GM23338 (cell line): ENCODE measurements around the gene PPP1R10. TPM values are rescaled to one million over a fixed set of nuclear protein-coding genes. Genes with fewer than 3 reads are reported as not detected.

Experiments used
- ATAC-seq: fragments of 200-7000 bp; cut with Tn5 transposase; 3 replicates; pipeline ENCODE4 v1.9.1; 2020
- DNase-seq: peaks from one replicate; pipeline ENCODE4 v3.0.0-alpha.2; 2015; ENCODE audit warnings: low spot score
- H2AFZ ChIP-seq: fragments of 200-600 bp; sonication (generic); 2 replicates; pipeline ENCODE4 v1.8.0; 2016; ENCODE audit warnings: antibody characterized with exemption, mild to moderate bottlenecking, moderate library complexity
- H3F3A ChIP-seq: fragments of 200-600 bp; sonication (generic); replicated peaks from 2 replicates; pipeline ENCODE4 v1.8.0; 2017; ENCODE audit warnings: antibody characterized with exemption, mixed run types, low read depth
- H3K27ac ChIP-seq: fragments of 200-600 bp; sonication (generic); 2 replicates; pipeline ENCODE4 v1.6.1; 2016; ENCODE audit warnings: low read depth
- H3K27me3 ChIP-seq: fragments of 200-600 bp; sonication (generic); 2 replicates; pipeline ENCODE4 v1.8.0; 2016; ENCODE audit warnings: mild to moderate bottlenecking, mixed run types, moderate library complexity; ENCODE audit not compliant: insufficient read depth
- H3K36me3 ChIP-seq: fragments of 200-600 bp; sonication (generic); 2 replicates; pipeline ENCODE4 v1.8.0; 2016; ENCODE audit warnings: mild to moderate bottlenecking; ENCODE audit not compliant: insufficient read depth
- H3K4me1 ChIP-seq: fragments of 200-600 bp; sonication (generic); 2 replicates; pipeline ENCODE4 v1.8.0; 2016; ENCODE audit warnings: mild to moderate bottlenecking, moderate library complexity; ENCODE audit not compliant: insufficient read depth
- H3K4me2 ChIP-seq: fragments of 200-600 bp; sonication (generic); 2 replicates; pipeline ENCODE4 v1.7.1; 2017; ENCODE audit warnings: mixed run types
- H3K4me3 ChIP-seq: fragments of 200-600 bp; sonication (generic); 2 replicates; pipeline ENCODE4 v1.6.1; 2016; ENCODE audit warnings: mixed run types
- H3K79me2 ChIP-seq: fragments of 200-600 bp; sonication (generic); replicated peaks from 2 replicates; pipeline ENCODE4 v1.8.0; 2017; ENCODE audit warnings: mild to moderate bottlenecking; ENCODE audit not compliant: insufficient read depth
- H3K9me2 ChIP-seq: fragments of 200-600 bp; sonication (generic); 2 replicates; pipeline ENCODE4 v1.8.0; 2017; ENCODE audit not compliant: insufficient read depth
- H4K20me1 ChIP-seq: fragments of 200-600 bp; sonication (generic); replicated peaks from 2 replicates; pipeline ENCODE4 v1.8.0; 2017; ENCODE audit warnings: mild to moderate bottlenecking; ENCODE audit not compliant: insufficient read depth
- H3K27ac Mint-ChIP-seq: 2 replicates; pipeline ENCODE4 v1.8.0; 2020; ENCODE audit warnings: inconsistent platforms, mild to moderate bottlenecking, moderate library complexity, mixed read lengths
- H3K27me3 Mint-ChIP-seq: 3 replicates; pipeline ENCODE4 v1.8.0; 2022; ENCODE audit warnings: low read depth, mild to moderate bottlenecking, moderate library complexity, mixed read lengths, inconsistent platforms; ENCODE audit not compliant: insufficient read depth, poor library complexity
- H3K36me3 Mint-ChIP-seq: 3 replicates; pipeline ENCODE4 v1.8.0; 2021; ENCODE audit warnings: low read depth, mild to moderate bottlenecking, inconsistent platforms, moderate library complexity, mixed read lengths
- H3K4me1 Mint-ChIP-seq: 3 replicates; pipeline ENCODE4 v1.8.0; 2020; ENCODE audit warnings: mild to moderate bottlenecking, inconsistent platforms, mixed read lengths
- H3K4me3 Mint-ChIP-seq: 3 replicates; pipeline ENCODE4 v1.8.0; 2021; ENCODE audit warnings: moderate library complexity, mild to moderate bottlenecking, inconsistent platforms, mixed read lengths
- H3K9me3 Mint-ChIP-seq: 3 replicates; pipeline ENCODE4 v1.8.0; 2020; ENCODE audit warnings: moderate library complexity, mild to moderate bottlenecking, inconsistent platforms, mixed read lengths
- CREB1 ChIP-seq: fragments of 250-450 bp; sonication (Bioruptor Pico); IDR thresholded peaks from 2 replicates; pipeline ENCODE4 v1.5.0; 2020; ENCODE audit warnings: low read depth, mild to moderate bottlenecking, moderate library complexity
- EZH2 ChIP-seq: fragments of 200-600 bp; sonication (generic); IDR thresholded peaks from one replicate; pipeline ENCODE4 v1.8.0; 2017; ENCODE audit warnings: antibody characterized with exemption, mild to moderate bottlenecking, low read depth; ENCODE audit not compliant: unreplicated experiment
- EZH2phosphoT487 ChIP-seq: fragments of 200-600 bp; sonication (generic); IDR thresholded peaks from one replicate; pipeline ENCODE4 v1.8.1; 2018; ENCODE audit warnings: antibody characterized with exemption; ENCODE audit not compliant: unreplicated experiment
- JUNB ChIP-seq: IDR thresholded peaks from one replicate; pipeline ENCODE4 v1.6.1; 2016; ENCODE audit warnings: antibody characterized with exemption; ENCODE audit not compliant: unreplicated experiment
- NANOG ChIP-seq: IDR thresholded peaks from 2 replicates; pipeline ENCODE4 v1.6.1; 2016; ENCODE audit warnings: antibody characterized with exemption, borderline replicate concordance
- POLR2AphosphoS5 ChIP-seq: IDR thresholded peaks from 2 replicates; pipeline ENCODE4 v1.6.1; 2016; ENCODE audit warnings: antibody characterized with exemption, low read depth
- REST ChIP-seq: IDR thresholded peaks from one replicate; pipeline ENCODE4 v1.6.1; 2018; ENCODE audit warnings: antibody characterized with exemption; ENCODE audit not compliant: unreplicated experiment
- STAT1 ChIP-seq: IDR thresholded peaks from one replicate; pipeline ENCODE4 v1.6.1; 2016; ENCODE audit warnings: antibody characterized with exemption; ENCODE audit not compliant: unreplicated experiment
- ZNF114 ChIP-seq: fragments of 250-450 bp; sonication (Bioruptor Pico); IDR thresholded peaks from 2 replicates; pipeline ENCODE4 v1.5.0; 2020; ENCODE audit warnings: mild to moderate bottlenecking, moderate library complexity
- ZNF331 ChIP-seq: fragments of 250-450 bp; sonication (Bioruptor Pico); IDR thresholded peaks from 2 replicates; pipeline ENCODE4 v1.5.0; 2020; ENCODE audit warnings: low read depth, mild to moderate bottlenecking, moderate library complexity
- polyA plus RNA-seq: library from polyadenylated mRNA; unstranded; fragments of >200 nt; fragmentation: Nextera tagmentation; extraction: Ambion mirVana; gene quantifications from 2 replicates; pipeline ENCODE4 v1.2.1, GENCODE V29; 2016
- total RNA-seq: library from RNA; depleted of rRNA; stranded (reverse); fragments of >200 nt; shearing (Covaris generic); gene quantifications from 2 replicates; pipeline ENCODE4 v1.2.3, GENCODE V29; 2014
- TF ChIP-seq, protein P1 (sequence below): IDR thresholded peaks from 2 replicates; pipeline ENCODE4 v1.6.1; 2016; ENCODE audit warnings: antibody characterized with exemption
- TF ChIP-seq, protein P2 (sequence below): fragments of 250-450 bp; sonication (Bioruptor Pico); IDR thresholded peaks from 2 replicates; pipeline ENCODE4 v1.5.0; 2020; ENCODE audit warnings: mild to moderate bottlenecking, moderate library complexity
- TF ChIP-seq, protein P3 (sequence below), 2 experiments: fragments of 200-600 bp in 1 of 2; sonication (generic) in 1 of 2; conservative IDR thresholded peaks; 2 replicates each; pipeline versions ENCODE4 v1.5.1 to v1.6.1; 2016 to 2017; ENCODE audit warnings: antibody characterized with exemption in 2 of 2, low read depth in 2 of 2, mild to moderate bottlenecking in 2 of 2, moderate library complexity in 1 of 2

The PPP1R10 gene
- total and polyA plus RNA-seq, 2 experiments from 2014 or later: 41.3 to 42.9 TPM

DNA sequence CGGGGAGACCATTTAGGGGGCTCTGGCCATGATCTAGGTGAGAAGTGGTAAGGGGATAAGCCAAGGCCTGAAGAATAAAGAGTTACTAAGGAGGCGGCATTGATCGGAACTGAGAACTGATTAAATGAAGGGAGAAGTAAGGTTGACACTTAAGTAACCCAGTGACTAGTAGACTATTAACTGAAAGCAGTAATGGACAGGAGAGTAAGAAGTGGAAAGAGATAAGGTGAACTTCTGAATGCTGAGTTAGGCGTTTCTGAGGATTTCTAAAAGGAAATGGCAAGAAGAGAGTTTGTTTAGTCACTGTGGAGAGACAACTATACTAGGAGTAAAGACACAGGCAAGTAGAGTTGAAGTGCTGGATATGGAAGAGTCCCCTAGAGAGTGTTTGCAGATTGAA is 43.9 kb downstream of the PPP1R10 start:
- peaks cover 33% of the 10 kb centered on the region for H4K20me1 ChIP-seq
- peak overlapping the region; percentile 99 for H3K4me2 ChIP-seq
- H3K27ac ChIP-seq: no peak overlapping the region
- H2AFZ ChIP-seq: no peak overlapping the region
- ATAC-seq (no peak), DNase-seq (no peak)
- peaks cover 20% of the 10 kb centered on the region for H3K36me3 ChIP-seq
- H3K4me1 ChIP-seq: peaks cover 18% of the 10 kb centered on the region
- Mint-ChIP-seq H3K4me3 (peak overlapping the region; percentile 96; the same call in 2 of the 3 replicates), H3K9me3 (no peaks in the 10 kb centered on the region; the same call in 2 of the 3 replicates), H3K36me3 (peaks cover 33% of the 10 kb centered on the region), H3K4me1 (peaks cover 31% of the 10 kb centered on the region), H3K27me3 (peaks cover 13% of the 10 kb centered on the region), H3K27ac (no peak overlapping the region)
- peaks cover 6% of the 10 kb centered on the region; the same call in 1 of the 2 replicates for H3K27me3 ChIP-seq
- H3K79me2 ChIP-seq: peaks cover 57% of the 10 kb centered on the region
- no peaks in the 10 kb centered on the region for H3K9me2 ChIP-seq
- TF ChIP-seq ZNF331 (CRISPR knock-in tag) (no peak), REST (no peak), EZH2phosphoT487 (no peak), NANOG (no peak), CREB1 (CRISPR knock-in tag) (no peak), EZH2 (no peak), POLR2AphosphoS5 (no peak), STAT1 (no peak), JUNB (no peak), ZNF114 (no peak)
- TF ChIP-seq, protein P1, sequence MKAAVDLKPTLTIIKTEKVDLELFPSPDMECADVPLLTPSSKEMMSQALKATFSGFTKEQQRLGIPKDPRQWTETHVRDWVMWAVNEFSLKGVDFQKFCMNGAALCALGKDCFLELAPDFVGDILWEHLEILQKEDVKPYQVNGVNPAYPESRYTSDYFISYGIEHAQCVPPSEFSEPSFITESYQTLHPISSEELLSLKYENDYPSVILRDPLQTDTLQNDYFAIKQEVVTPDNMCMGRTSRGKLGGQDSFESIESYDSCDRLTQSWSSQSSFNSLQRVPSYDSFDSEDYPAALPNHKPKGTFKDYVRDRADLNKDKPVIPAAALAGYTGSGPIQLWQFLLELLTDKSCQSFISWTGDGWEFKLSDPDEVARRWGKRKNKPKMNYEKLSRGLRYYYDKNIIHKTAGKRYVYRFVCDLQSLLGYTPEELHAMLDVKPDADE: no peak
- TF ChIP-seq, protein P2, sequence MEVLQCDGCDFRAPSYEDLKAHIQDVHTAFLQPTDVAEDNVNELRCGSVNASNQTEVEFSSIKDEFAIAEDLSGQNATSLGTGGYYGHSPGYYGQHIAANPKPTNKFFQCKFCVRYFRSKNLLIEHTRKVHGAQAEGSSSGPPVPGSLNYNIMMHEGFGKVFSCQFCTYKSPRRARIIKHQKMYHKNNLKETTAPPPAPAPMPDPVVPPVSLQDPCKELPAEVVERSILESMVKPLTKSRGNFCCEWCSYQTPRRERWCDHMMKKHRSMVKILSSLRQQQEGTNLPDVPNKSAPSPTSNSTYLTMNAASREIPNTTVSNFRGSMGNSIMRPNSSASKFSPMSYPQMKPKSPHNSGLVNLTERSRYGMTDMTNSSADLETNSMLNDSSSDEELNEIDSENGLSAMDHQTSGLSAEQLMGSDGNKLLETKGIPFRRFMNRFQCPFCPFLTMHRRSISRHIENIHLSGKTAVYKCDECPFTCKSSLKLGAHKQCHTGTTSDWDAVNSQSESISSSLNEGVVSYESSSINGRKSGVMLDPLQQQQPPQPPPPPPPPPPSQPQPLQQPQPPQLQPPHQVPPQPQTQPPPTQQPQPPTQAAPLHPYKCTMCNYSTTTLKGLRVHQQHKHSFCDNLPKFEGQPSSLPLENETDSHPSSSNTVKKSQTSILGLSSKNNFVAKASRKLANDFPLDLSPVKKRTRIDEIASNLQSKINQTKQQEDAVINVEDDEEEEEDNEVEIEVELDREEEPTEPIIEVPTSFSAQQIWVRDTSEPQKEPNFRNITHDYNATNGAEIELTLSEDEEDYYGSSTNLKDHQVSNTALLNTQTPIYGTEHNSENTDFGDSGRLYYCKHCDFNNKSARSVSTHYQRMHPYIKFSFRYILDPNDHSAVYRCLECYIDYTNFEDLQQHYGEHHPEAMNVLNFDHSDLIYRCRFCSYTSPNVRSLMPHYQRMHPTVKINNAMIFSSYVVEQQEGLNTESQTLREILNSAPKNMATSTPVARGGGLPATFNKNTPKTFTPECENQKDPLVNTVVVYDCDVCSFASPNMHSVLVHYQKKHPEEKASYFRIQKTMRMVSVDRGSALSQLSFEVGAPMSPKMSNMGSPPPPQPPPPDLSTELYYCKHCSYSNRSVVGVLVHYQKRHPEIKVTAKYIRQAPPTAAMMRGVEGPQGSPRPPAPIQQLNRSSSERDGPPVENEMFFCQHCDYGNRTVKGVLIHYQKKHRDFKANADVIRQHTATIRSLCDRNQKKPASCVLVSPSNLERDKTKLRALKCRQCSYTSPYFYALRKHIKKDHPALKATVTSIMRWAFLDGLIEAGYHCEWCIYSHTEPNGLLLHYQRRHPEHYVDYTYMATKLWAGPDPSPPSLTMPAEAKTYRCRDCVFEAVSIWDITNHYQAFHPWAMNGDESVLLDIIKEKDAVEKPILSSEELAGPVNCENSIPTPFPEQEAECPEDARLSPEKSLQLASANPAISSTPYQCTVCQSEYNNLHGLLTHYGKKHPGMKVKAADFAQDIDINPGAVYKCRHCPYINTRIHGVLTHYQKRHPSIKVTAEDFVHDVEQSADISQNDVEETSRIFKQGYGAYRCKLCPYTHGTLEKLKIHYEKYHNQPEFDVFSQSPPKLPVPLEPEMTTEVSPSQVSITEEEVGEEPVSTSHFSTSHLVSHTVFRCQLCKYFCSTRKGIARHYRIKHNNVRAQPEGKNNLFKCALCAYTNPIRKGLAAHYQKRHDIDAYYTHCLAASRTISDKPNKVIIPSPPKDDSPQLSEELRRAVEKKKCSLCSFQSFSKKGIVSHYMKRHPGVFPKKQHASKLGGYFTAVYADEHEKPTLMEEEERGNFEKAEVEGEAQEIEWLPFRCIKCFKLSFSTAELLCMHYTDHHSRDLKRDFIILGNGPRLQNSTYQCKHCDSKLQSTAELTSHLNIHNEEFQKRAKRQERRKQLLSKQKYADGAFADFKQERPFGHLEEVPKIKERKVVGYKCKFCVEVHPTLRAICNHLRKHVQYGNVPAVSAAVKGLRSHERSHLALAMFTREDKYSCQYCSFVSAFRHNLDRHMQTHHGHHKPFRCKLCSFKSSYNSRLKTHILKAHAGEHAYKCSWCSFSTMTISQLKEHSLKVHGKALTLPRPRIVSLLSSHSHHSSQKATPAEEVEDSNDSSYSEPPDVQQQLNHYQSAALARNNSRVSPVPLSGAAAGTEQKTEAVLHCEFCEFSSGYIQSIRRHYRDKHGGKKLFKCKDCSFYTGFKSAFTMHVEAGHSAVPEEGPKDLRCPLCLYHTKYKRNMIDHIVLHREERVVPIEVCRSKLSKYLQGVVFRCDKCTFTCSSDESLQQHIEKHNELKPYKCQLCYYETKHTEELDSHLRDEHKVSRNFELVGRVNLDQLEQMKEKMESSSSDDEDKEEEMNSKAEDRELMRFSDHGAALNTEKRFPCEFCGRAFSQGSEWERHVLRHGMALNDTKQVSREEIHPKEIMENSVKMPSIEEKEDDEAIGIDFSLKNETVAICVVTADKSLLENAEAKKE (CRISPR knock-in tag): no peak
- TF ChIP-seq, protein P3, sequence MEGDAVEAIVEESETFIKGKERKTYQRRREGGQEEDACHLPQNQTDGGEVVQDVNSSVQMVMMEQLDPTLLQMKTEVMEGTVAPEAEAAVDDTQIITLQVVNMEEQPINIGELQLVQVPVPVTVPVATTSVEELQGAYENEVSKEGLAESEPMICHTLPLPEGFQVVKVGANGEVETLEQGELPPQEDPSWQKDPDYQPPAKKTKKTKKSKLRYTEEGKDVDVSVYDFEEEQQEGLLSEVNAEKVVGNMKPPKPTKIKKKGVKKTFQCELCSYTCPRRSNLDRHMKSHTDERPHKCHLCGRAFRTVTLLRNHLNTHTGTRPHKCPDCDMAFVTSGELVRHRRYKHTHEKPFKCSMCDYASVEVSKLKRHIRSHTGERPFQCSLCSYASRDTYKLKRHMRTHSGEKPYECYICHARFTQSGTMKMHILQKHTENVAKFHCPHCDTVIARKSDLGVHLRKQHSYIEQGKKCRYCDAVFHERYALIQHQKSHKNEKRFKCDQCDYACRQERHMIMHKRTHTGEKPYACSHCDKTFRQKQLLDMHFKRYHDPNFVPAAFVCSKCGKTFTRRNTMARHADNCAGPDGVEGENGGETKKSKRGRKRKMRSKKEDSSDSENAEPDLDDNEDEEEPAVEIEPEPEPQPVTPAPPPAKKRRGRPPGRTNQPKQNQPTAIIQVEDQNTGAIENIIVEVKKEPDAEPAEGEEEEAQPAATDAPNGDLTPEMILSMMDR (conservative IDR thresholded peaks at IDR 0.05; ENCODE audit: low read depth in 2 of 2): no peak
- H3F3A ChIP-seq: peaks cover 8% of the 10 kb centered on the region; the same call in 1 of the 2 replicates
- H3K4me3 ChIP-seq: peak overlapping the region; percentile 95
